Embryonic facial prominence (tissue), 1 donor: ENCODE measurements around the gene CDRT4.

Source experiments
- DNase-seq: peaks from one replicate; pipeline ENCODE4 v3.0.0-alpha.2; 2016; ENCODE audit errors: extremely low spot score

CDRT4 gene

DNA sequence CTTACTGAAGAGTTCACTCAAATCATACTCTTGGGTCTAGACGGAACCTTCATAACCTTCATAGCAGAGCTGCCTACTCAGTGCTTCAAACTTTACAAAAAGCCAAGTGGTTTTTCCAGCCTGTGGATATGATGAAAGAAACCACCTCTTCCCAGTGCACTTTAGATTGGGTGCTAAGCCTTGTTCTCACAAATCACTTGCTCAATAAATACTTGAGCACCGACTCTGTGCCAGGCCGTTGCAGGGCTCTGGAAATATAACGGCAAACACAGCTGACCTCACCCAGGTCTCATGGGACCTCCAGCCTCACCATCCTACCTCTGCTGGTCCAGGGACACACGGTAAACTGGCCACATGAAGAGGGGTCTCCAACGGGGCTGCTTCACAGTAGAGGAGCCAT lies 35.7 kb downstream of the CDRT4 start:
- DNase-seq: no peak

DNA sequence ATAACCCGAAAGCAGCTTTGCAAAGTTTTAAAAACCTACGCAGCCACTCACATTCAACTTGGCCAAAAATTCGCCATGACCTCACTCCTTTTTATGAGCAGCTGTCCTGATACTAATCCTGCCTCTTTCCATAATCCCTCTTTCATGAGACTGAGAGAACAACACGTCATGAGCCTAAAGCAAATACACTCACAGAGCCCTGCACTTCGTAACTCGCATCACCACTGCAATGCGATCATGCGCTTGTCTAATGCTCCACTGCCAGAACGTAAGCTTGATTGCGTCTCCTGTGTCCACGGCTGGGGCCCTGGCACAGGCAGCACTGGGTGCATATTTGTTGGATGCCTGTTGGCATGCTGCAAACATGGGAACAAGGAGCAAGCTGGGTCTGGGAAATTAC lies 36.2 kb downstream of the CDRT4 start:
- peak; percentile 56 for DNase-seq

DNA sequence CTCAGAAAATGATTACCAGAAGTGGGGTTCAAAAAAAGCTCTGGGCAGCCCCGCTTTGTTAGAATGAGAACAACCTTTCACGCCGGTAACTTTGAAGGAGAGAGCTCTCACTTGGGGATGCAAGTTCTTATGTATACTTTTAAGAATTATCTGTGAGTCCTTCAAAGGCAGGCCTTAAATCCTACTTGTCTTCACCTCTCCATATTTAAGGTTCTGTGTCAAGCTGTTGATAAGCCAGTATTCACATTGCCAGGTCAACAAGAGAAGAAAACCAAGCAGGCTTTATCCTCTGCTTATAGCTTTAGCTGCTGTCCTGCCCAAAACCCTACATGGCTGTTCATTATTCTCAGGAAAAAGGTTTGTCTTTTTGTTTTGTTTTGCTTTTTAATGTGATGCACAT lies 42.9 kb downstream of the CDRT4 start:
- DNase-seq: no peak

DNA sequence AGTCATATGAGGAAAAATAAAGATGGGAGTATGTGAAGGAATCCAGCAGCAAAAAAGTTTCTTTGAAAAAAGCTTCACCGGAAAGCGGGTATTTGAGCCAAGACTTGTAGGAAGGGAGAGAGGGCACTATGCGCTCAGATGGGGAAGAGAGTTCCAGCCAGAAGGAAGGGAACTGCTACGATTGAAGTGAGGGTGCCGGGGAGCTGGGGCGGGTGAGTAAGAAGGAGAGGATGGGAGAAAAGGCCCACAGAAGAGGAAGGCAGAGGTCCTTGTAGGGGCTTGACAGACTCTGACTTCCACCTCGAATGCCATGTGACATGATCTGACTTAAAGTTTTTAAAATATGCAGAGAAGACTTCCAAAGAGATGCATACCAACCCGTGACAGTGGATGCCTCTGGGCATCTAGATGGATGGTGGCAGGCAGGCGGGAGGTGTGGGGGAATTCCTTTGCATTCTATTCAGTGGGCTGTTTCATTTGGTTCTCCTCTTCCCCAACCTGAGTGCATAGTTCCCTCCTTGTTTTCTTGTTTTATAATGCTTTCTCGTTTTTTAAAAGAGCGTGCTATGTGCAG lies 44.9 kb downstream of the CDRT4 start:
- no peak for DNase-seq

DNA sequence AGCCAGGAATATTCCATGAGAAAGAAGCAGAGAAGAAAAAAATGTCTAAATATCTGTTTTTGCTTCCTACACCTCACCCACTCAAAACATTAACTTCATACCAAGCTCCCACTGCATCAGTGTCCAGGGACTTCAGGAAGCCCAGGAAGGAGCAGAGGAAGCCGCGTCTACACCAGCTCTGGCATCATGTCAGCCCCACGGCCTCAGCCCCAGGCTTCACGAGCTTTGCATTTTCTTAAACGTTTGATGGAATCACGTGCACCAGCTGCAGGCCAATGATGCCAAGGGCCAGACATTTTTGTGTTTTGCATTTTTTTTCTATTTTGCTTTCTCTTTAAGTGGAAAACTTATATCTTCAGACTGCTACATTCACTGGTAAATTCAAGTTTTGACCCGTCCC lies 48.6 kb downstream of the CDRT4 start:
- DNase-seq: no peak

DNA sequence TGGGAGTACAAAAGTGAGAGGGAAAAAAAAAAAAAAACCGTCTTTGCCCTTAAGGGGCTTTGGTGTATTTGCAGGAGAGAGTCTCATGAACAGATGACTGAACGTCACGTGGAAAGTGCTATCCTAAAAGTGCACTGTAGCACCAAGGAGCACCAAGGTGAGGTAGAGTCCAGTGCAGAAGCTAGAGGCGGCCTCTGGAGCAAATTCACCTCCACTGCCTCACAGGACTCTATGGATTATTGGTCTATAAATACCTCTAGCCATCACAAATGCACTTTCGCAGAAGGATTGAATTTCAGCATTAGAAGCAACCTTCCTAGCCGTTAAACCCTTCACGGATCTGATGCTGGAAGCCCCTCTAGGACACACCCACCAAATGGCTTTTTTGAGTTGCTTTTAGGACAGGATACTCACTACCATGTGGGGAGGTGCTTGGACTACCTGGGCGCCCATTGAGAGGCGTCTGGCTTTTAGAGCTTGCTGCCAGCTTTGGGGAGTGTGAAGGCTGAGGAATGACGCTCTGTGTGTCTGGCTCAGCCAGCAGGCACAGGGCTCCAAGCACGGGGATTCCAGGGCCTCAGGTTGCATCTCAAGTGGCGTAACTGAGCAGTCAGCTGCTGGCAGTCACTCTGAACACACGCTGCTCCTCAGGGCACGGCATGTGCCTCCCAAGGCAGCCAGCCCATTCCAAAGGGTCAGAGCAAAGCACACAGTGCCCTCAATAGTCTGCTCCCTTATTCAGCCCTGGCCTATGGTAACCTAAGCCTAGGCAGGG lies 52.7 kb downstream of the CDRT4 start:
- DNase-seq: no peak

DNA sequence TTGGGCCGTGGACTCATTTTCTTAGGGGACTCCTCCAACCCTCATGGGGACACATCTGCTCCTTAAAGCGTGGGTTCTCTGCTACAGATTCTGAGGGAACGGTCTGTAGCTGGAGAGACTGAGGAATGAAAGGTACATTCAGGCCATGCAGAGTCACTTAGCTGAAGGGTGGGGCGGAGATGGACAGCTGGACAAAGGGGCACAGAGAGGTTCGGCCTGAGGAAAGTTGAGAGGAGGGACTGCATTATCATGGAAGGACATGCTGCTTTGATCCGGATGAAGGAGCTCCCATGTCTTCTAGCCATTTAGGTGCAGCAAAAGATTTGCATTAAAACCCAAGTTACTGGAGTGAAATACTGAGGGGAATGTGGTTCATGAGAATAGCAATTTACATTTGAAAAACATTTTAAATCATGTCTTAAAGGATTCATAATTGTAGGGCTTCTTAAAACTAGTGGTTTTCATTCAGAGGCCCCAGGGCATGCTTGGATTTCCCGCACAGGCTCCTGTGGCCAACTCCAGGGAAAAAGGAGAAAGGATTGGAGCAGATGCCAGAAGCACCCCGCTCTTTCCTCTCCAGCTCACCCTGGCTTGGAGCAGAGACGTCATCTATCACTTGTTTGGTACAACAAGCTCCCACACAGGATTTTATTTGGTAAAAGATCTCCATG lies 54.2 kb downstream of the CDRT4 start:
- DNase-seq: peak; percentile 31

DNA sequence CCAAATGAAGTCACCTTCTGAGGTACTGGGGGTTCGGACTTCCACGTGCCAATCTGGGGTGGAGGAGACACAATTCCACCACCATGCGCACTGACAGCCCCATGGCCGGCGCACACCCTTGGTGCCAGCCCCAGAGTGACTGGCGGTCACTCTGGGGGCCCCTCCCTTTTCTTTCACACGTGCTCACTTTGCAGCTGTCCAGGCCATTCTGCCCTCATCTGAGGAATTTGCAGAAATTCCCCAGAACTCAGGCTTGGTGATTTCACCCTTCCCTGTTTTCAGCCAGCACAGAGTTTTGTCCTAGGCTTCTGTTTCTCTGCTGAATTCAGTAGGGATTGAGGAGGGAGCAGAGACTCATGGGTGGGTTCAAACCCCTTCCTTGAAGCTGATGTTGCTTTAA lies 54.8 kb downstream of the CDRT4 start:
- DNase-seq: no peak

DNA sequence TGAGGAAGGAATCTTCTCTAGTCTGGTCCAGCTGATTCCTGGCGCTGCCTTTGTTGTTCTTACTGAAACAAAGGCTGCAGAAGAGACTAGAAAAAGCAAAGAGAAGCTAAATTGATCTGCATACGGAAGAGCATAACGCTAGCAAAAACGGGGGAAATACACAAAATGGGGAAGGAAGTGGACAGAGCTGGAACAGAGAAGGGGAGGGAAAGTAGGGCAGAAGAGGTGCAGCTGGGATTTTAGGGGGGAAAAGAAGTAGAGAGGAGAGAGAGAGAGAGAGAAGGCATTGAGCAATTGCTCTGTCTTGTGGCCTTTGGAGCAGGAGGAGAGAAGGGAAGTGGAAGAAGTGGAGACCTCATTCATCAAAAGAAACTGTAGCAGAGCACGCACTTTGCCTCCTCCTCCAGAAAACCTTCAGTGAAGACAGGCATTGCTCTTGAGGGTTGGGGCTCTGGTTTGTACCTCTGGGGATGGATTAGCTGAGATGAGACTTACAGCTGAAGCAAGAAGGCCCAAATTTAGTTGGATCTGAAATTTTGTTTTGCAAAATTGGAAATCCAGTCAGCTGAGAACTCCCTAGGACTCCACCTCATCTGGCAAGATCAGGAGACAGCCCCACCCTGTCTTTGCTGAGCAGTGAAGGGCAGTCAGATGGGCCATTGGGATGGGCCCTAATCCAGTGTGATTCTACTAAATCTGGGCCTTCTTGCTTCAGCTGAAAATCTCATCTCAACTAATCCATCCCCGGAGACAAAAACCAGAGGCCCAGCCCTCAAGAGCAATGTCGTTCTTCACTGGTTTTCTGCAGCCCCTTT lies 55.8 kb downstream of the CDRT4 start:
- DNase-seq: no peak

DNA sequence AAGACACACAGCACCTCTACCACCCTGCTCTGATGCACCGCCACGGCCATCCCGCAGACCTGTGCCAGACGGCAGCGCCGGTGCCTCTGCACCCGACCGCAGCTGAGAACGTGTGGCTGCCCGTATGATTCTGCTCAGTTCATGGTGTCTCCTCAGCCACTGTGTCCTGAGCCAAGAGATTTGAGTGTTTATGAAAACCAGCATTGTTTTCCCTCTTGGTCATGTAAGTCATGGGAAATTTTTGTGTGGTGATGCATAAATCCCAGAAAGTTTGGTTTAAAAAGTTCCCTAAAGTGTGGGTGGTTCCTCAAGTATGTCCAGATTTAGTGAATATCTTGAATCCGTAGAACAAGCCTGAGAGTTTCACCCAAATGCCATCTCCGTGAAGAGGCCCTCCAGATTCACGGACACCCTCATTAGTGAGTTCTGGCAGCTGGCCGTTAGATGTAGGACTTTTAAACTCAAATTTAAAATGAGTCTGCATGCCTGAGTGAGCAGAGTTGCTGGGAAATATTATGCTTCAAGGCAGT lies 57.6 kb downstream of the CDRT4 start:
- no peak for DNase-seq

DNA sequence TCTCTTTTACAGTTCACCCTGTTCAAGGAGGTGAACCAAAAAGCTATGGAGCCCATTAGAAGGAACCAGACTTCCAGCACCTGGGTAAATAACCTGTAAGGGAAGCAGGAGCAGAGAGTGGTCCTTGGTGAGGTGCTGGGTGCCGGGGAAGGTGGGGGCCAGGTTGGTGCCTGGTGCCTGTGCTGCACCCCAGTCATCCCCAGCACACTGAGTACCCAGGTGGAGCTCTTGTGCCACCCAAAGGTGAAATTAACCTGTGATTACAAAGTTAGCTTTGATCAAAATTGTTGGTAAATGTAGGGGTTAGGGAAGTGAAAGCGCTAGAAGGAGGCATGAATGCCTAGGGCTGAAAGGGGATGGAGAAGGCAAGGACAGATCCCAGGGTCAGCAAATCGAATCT lies 58.6 kb downstream of the CDRT4 start:
- DNase-seq: no peak

DNA sequence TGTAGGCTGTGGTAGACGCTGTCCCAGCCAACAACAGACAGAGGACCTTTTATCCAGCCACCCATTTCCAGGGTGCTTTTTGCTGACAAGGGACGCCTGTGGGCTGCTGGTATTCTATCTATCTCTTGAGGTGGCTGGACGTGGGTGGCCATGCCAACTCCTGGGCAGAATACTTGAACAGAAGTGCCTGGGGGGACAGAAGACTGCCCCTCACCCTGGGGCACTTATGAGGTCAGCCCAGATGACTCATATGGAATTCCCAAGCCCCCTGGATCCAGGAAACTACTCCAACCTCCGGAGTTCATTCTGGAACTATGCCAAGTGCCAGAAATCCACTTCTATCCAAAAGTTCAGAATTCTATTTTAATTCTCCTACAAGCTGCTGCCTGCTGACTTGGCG lies 61.3 kb downstream of the CDRT4 start:
- no peak for DNase-seq

DNA sequence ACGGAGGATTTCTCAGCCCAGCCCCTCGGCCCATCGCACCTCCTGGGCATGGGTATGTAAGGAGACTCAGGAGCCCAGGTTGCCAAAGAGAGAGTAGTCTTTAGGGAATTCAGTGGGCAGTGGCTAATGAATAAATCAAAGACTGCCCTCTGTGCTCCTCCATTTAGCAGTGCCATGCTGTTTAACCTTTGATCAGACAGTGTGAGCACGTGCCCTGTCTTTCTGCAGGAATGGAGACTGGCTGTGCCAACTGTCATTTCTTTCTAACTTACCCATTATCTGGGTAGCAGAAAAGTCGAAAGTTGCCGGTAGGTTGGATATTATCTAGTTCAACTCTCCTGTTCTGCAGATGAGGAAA lies 62.4 kb downstream of the CDRT4 start:
- DNase-seq: no peak

DNA sequence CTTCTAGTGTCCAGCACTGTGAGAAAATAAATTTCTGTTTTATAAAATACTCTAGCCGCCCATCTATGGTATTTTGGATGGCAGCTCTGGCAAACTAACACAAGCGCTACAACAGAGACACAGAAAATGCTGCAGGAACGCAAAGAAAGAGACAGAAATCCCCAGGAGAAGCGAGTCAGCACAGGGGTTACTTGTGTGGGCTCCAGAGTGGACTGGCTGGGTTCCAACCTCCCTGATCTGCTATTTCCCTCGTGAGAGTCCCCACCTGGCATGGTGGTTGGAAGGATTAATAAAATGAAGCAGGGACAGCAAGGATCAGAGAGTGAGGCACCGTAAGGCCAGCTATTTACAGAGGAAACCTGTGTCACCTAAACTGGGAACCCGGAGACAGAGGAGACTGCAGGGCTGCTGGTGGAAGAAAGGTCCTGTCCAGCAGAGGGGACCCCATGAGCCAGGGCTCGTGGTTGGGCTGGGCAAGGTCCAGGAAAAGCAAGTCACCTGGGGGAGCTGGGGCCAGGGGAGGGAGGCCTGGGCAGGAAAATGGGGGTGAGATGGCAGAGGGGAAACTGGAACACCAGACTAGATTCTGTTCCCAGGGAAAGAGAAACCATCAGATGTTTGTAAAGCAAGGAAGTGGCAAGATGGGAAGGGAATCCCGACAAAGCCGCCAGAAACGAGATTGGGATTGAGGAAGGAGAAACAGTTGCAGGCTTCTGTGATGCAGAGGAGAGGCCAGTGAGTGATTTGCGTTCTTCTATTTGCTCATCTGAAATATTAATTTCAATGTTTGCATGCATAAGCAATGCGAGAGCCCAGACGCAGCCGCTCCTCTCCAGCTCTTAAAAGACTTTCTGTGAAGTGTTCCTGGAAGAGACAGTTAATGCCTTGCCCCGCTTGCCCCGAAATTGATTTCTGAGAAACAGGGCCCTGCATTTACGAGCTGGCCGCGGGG lies 63.0 kb downstream of the CDRT4 start:
- no peak for DNase-seq

DNA sequence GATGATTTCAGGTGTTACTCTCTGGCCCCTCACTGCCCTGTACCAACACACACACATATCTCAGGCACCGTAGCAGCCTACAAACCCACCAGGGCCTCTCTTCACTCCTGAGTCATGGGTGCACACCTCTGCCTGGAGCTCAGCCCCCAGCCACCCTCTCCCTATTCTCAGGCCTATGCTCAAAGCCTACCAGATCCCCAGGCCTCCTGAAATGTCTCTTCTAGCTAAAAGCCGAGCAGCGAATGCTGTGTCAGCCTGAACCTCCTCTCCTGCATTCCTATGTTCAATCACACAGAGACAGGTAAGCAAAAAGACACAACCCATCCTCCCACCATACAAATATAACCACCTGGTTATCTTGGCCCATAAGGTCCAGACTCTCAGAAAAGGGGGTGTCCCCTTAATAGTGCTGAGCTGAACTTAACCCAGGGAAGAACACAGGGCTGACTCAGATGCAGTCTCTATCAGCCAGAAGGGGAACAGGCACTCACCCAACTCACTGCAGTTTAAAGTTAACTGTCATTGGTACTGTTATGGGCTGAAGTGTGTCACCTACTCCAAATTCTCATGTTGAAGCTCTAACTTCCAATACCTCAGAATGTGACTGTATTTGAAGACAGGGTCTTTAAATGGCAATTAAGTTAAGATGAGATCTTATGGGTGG lies 64.0 kb downstream of the CDRT4 start:
- DNase-seq: no peak

DNA sequence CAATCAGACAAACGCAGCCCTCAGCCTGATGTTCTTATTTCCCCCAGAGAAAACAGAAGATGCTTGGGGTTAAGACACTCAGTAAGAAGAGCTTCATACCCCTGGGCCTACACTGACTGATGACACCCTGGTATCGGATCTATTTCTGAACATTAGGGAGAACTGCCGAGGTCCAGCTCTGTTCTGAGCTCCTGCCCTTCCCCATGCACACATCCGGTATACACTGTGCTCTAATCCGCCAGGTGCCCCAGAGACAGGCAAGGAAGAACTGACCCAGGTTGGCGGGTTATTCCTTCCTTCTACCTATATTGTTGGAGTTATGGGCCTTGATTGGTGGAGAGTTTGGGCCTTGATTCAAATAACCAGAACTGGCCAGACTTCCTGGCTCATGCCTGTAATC lies 68.0 kb downstream of the CDRT4 start:
- no peak for DNase-seq

DNA sequence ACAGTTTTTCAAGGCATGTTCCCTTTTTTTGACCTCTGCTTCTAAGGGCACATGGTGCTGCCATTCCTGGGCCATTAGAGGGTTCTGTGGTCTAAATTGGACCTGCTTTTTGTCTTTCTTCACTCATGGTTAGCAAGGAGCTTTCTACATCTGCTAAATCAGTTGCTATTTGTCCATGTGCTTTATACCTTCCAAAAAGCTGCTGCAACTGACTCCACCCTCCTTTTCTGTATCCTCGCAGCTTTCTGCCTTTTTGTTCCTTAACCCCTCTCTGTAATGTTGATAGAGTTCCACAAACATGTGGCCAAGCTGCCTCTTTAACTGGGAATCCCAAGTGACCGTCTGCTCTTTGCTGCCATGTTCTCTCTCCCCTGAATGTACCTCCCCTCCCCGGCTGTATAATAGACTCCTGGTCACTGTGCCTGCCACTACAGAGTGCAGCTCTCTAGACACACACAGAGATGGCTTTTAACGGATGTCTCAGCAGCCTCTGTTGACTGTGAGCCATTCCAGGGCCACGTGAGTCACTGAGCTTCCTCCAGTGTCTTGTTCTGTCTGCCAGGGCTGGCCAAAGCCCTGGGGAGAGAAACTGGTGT lies 68.6 kb downstream of the CDRT4 start:
- no peak for DNase-seq

DNA sequence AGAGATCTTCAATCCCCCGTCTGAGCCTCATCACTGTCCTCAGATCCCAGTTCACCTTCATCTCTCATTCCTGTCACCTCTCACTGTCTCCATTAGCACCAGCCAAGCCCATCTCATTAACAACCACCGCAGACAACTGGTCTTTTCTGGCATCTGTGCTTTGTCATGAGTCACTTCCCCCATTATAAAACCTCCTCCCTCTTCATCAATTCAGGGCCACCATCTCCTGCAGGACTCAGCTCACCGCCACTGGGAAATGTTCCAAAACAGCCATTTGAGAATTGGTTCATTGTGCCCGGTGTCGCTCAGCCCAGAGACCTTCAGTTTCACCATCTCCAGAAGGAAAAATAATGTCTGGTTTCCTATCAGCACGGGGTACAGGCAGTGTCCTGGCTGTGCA lies 69.1 kb downstream of the CDRT4 start:
- DNase-seq: no peak

DNA sequence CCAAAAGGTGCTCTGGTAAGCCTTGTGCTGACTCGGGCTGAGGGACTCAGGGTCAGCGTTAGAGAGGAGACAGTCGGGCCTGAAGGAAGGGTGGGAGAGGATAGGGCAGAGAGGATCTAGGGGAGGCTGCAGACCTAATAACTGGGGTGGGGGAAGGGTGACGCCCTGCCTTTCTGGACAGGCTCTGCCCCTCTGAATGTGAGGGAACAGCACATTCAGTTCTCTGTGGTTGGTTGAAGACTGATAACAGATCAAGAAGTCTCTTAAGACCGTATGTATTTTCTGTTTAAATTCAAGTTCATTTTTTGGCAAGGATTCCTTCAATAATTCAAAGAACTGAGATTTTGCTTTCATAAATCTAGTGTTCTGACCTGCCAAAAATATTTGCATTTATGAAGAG lies 69.8 kb downstream of the CDRT4 start:
- DNase-seq: no peak

DNA sequence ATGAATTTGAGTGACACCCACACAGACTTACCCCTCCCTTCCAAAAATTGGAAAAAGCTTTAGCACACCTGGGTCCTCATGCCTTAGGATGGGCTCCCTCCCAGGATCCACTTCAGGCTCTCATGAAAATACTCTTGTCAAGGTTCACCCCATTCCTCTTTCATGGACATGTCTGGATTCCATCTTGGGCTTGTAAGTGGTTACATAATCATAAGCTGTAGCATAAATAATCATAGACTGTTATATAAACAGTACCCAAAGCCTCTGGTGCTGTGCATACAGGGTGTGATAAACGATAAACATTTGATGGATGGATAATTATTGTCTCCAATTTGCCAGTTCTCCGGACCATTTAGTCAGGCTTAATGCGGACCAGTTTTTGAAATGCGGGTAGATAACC lies 72.3 kb downstream of the CDRT4 start:
- DNase-seq: no peak
